H1 (cell line): ENCODE data around the gene MSANTD2. TPM values are rescaled to one million over a fixed set of nuclear protein-coding genes. Genes with fewer than 3 reads are reported as not detected.

Experiments used
- JUN ChIP-seq: IDR thresholded peaks from 2 replicates; pipeline ENCODE4 v1.6.1; 2011; ENCODE audit warnings: low read depth, mild to moderate bottlenecking, improper control_type of control experiment, low read length
- POLR2AphosphoS5 ChIP-seq: IDR thresholded peaks from 2 replicates; pipeline ENCODE4 v1.6.1; 2011; ENCODE audit warnings: low read depth, low read length
- SAP30 ChIP-seq: fragments of 300-600 bp; sonication (generic); IDR thresholded peaks from 2 replicates; pipeline ENCODE4 v1.7.1; 2012; ENCODE audit warnings: low read length, moderate library complexity, mild to moderate bottlenecking, inconsistent platforms; ENCODE audit not compliant: insufficient read depth, insufficient replicate concordance
- SIX5 ChIP-seq: IDR thresholded peaks from 2 replicates; pipeline ENCODE4 v1.6.1; 2011; ENCODE audit warnings: mild to moderate bottlenecking, low read depth, low read length
- TAF1 ChIP-seq: IDR thresholded peaks from 2 replicates; pipeline ENCODE4 v1.6.1; 2011; ENCODE audit warnings: mild to moderate bottlenecking, low read depth, low read length
- polyA plus RNA-seq, 7 experiments: library from polyadenylated mRNA; depleted of rRNA in 3 of 7; stranded (reverse) in 5 of 7; unstranded in 2 of 7; fragments of >200 nt in 5 of 7; fragments of 200-250 nt in 2 of 7; gene quantifications; 1 replicate in 5 of 7; 2 replicates in 1 of 7; 4 replicates in 1 of 7; pipeline versions ENCODE4 v1.2.1 to v1.2.3, GENCODE V29; 2011 to 2013; ENCODE audit warnings: missing spikeins in 2 of 7, mixed read lengths in 2 of 7
- total RNA-seq: library from RNA; stranded (reverse); fragmentation: NEBNext Ultra II Directional; extraction: Animal tissue kit (Norgen Biotek cat#: 25700); gene quantifications from 2 replicates; pipeline ENCODE4 v1.2.1, GENCODE V29; 2021

Gene MSANTD2
- total and polyA plus RNA-seq, 2 of the 8 experiments (the other 6 are each of a cell fraction or from before 2014, with no cell fraction given) = 8.2 to 15.9 TPM

DNA sequence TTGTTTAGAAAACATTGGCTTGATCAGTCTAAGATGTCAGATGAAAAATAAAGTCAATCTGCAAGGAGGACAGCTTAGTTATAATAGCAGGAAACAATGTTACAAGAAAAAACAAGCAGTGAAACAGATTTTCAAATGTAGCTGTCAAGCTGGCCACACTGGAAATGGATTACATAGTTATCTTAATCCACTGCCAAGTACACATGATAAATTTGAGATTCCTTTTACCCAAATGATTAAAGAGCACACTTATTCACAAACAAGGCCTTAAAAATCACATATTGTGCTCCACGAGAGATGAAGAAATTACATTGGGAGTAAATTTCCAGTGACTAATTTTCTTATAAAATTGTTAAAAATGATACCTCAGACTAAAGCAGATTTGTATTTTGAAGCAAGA is 20.6 kb downstream of the MSANTD2 start (continued):
- TF ChIP-seq POLR2AphosphoS5 = no peak
- TF ChIP-seq SAP30 = no peak
- no peak for TF ChIP-seq JUN
- no peak for TF ChIP-seq SIX5
- no peak for TF ChIP-seq TAF1
